ENCODE data around the gene ZNF300. TPM values are rescaled to one million over a fixed set of nuclear protein-coding genes. Genes with fewer than 3 reads are reported as not detected.
A peak's percentile ranks its signal among the peaks of the same experiment; 100 is the strongest.

ZNF300 gene
- total and polyA plus RNA-seq, 2 experiments from 2014 or later, result 8.6 to 9.2 TPM

DNA sequence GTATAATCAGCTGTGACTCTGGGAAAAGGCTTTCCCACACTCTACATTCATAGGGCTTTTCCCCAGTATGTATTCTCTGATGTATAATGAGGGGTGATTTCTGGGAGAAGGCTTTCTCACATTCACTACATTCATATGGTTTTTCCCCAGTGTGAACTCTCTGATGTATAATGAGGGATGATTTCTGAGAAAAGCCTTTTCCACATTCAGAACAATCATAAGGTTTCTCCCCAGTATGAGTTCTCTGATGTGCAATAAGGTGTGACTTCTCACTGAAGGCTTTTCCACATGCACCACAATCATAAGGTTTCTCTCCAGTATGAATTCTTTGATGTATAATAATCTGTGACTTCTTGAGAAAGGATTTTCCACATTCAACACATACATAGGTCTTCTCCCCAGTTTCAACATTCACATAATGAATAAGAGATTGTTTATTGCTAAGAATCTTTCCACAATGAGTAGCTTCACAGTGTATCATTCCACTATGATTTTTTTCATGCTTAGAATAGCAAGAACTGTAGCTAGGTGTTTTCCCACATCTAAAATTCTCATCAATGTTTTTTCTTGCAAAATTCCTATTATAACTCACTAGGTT is 26.7 kb upstream of the ZNF300 start:
- Histone ChIP-seq H3K27ac (no peak overlapping the region), H3K36me3 (no peaks in the 10 kb centered on the region), H3K4me3 (no peak overlapping the region), H3K4me1 (ENCODE audit: low read depth) (no peaks in the 10 kb centered on the region), H3K27me3 (no peaks in the 10 kb centered on the region), H3K9me3 (ENCODE audit: low read depth) (peaks cover 8% of the 10 kb centered on the region)
- DNase-seq (ENCODE audit: low read depth in 1 of 2, low spot score in 1 of 2), result peak in 1 of 2 donors; percentile 3
- TF ChIP-seq, protein P1, sequence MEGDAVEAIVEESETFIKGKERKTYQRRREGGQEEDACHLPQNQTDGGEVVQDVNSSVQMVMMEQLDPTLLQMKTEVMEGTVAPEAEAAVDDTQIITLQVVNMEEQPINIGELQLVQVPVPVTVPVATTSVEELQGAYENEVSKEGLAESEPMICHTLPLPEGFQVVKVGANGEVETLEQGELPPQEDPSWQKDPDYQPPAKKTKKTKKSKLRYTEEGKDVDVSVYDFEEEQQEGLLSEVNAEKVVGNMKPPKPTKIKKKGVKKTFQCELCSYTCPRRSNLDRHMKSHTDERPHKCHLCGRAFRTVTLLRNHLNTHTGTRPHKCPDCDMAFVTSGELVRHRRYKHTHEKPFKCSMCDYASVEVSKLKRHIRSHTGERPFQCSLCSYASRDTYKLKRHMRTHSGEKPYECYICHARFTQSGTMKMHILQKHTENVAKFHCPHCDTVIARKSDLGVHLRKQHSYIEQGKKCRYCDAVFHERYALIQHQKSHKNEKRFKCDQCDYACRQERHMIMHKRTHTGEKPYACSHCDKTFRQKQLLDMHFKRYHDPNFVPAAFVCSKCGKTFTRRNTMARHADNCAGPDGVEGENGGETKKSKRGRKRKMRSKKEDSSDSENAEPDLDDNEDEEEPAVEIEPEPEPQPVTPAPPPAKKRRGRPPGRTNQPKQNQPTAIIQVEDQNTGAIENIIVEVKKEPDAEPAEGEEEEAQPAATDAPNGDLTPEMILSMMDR (IDR thresholded peaks at IDR 0.05; ENCODE audit: low read depth, low read length), result no peak

DNA sequence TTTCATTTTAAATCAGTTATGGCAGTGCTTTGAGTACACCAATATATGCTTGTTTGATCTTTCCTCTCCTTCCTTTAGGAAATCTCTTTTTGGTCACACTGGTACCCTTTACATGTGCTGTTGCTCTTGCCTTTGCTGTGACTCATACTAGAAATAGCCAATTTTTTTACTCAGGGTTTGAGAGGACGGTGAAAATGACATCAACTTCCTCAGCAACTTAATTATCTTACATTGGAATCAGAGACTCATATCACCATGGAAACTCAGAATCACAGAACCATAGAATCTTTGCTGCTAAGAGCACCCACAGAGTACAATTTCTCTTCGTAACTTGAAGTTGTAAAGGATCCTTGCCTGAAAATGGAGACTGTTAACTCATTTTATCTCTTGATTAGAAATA is 13.8 kb upstream of the ZNF300 start:
- Histone ChIP-seq H3K27me3 (no peaks in the 10 kb centered on the region), H3K27ac (no peak overlapping the region), H3K4me3 (no peak overlapping the region), H3K9me3 (ENCODE audit: low read depth) (no peaks in the 10 kb centered on the region), H3K36me3 (no peaks in the 10 kb centered on the region), H3K4me1 (ENCODE audit: low read depth) (no peaks in the 10 kb centered on the region)
- TF ChIP-seq, protein P1 (IDR thresholded peaks at IDR 0.05; ENCODE audit: low read depth, low read length), result no peak
- peak in 1 of 2 donors; percentile 6 for DNase-seq (ENCODE audit: low read depth in 1 of 2, low spot score in 1 of 2)

DNA sequence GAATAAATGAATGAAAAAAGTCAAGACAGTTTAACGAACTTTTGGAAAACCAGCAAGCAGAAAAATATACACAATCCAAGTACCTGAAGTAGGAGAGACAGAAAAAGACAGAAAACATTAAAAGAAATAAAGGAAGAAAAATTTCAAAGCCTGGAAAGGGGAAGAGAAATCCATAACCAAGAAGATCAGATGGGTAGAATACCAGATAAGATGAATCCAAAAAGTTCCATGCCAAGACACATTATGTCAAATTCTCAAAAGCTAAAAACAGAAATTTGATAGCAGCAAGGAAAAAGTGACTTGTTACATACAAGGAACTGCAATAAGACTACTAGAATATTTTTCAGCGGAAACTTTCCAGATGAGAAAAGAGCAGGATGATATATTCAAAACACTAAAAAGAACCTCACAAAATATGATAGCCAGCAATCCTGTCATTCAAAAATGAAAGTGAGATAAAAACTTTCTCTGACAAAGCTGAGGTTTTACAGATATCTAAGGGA is 7.6 kb upstream of the ZNF300 start:
- Histone ChIP-seq H3K36me3 (no peaks in the 10 kb centered on the region), H3K4me1 (ENCODE audit: low read depth) (no peaks in the 10 kb centered on the region), H3K9me3 (ENCODE audit: low read depth) (no peaks in the 10 kb centered on the region), H3K27me3 (no peaks in the 10 kb centered on the region), H3K4me3 (no peak overlapping the region), H3K27ac (no peak overlapping the region)
- TF ChIP-seq, protein P1 (IDR thresholded peaks at IDR 0.05; ENCODE audit: low read depth, low read length), result no peak
- DNase-seq (ENCODE audit: low read depth in 1 of 2, low spot score in 1 of 2), result no peak

DNA sequence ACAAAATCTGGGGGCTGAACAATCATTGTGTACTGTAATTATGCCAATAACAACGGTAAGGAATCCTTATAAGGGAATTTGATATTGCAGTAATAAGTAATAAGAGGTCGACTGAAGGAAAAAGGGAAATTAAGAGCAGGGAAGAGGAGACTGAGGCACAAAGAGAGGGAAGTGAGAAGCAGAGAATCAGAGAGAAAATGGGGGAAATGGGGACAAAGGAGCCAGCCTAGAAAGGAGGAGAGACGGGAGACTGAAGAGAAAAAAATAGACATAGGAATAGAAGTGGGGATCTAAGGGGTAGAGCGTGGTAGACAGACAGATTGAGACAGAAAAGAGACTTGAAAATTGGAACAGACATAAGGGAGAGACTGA is 518 bp upstream of the ZNF300 start:
- TF ChIP-seq, protein P1 (IDR thresholded peaks at IDR 0.05; ENCODE audit: low read depth, low read length), result no peak
- peak overlapping the region; percentile 99 for H3K27ac ChIP-seq
- no peaks in the 10 kb centered on the region for H3K9me3 ChIP-seq (ENCODE audit: low read depth)
- no peaks in the 10 kb centered on the region for H3K27me3 ChIP-seq
- no peaks in the 10 kb centered on the region for H3K36me3 ChIP-seq
- H3K4me3 ChIP-seq, result peak overlapping the region; percentile 43
- no peaks in the 10 kb centered on the region for H3K4me1 ChIP-seq (ENCODE audit: low read depth)
- DNase-seq (ENCODE audit: low read depth in 1 of 2, low spot score in 1 of 2), result no peak

DNA sequence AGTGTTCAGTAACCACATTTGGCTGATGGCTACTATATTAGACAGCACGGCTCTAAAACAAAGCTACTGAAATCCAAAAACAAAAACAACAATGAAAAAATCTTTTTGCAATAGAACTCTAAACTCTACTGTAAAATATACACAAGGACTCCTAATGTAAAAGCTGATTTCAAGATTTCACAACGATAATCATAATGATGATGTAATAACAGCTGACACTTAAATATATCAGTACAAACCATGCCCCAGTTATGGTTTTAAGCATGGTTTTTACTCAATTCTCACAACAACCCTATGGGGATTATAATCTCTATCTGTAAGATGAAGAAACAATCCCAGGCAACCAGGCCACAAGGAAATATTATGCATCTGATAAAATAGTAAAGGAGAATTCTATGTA is 3.3 kb downstream of the ZNF300 start:
- H3K9me3 ChIP-seq (ENCODE audit: low read depth), result no peaks in the 10 kb centered on the region
- DNase-seq (ENCODE audit: low read depth in 1 of 2, low spot score in 1 of 2), result no peak
- H3K4me3 ChIP-seq, result no peak overlapping the region
- peaks cover 7% of the 10 kb centered on the region for H3K36me3 ChIP-seq
- H3K27ac ChIP-seq, result no peak overlapping the region
- no peaks in the 10 kb centered on the region for H3K4me1 ChIP-seq (ENCODE audit: low read depth)
- TF ChIP-seq, protein P1 (IDR thresholded peaks at IDR 0.05; ENCODE audit: low read depth, low read length), result no peak
- H3K27me3 ChIP-seq, result no peaks in the 10 kb centered on the region

All from cardiac muscle cell (in vitro differentiated cells and primary cell).